Left colon (tissue), 2 donors: ENCODE measurements around the gene CXADR. TPM values are rescaled to one million over a fixed set of nuclear protein-coding genes. Genes with fewer than 3 reads are reported as not detected.

Experiments used
- ATAC-seq: fragments of 200-7000 bp; cut with Tn5 transposase; one replicate; pipeline ENCODE4 v1.9.1; 2020; ENCODE audit warnings: mild to moderate bottlenecking, moderate library complexity
- DNase-seq, 2 donors: peaks; one replicate each; pipeline ENCODE4 v3.0.0-alpha.2; 2020
- intact Hi-C, 2 donors: fragments of 100-400 bp; cut with DNase I in 1 of 2; cut with micrococcal nuclease in 1 of 2; formaldehyde crosslinking; loops; one replicate each; pipeline versions ENCODE4 v1.11.2 to v1.14.0; 2022; cut with DNase I, micrococcal nuclease
- total RNA-seq, 2 donors: library from RNA; stranded (reverse); fragmentation: NEBNext Ultra II Directional; extraction: Animal tissue kit (Norgen Biotek cat#: 25700); gene quantifications; one replicate each; pipeline ENCODE4 v1.2.1, GENCODE V29; 2021
- donor health status: DM: no; HTN: no; CAD: no.
- donor health status: DM: yes; HTN: yes; CAD: no.

The CXADR gene
- total RNA-seq, 2 donors from 2014 or later: 70.5 to 79.2 TPM

- intact Hi-C loops: no loop called here
- DNase-seq (no peak), ATAC-seq (no peak)
Observed at GRCh38 chr21:17640821-17641220, 128.0 kb downstream of the CXADR start.

Other genes with a start within 250 kb of the CXADR start
- gene BTG3, start 99.9 kb downstream of the CXADR start, total RNA-seq: 10 to 100 TPM; 21.6 to 25.2 TPM